H9 (cell line): Measurements from ENCODE around the gene NEURL1B. TPM values are rescaled to one million over a fixed set of nuclear protein-coding genes. Genes with fewer than 3 reads are reported as not detected.
A peak's percentile ranks its signal among the peaks of the same experiment; 100 is the strongest.

Experiments
- DNase-seq: peaks from one replicate; pipeline ENCODE4 v3.0.0-alpha.2; 2017
- H2AFZ ChIP-seq: one replicate; pipeline ENCODE4 v1.6.1; 2013; ENCODE audit warnings: mild to moderate bottlenecking, low read length, control low read depth, moderate library complexity
- H2AK5ac ChIP-seq: 2 replicates; pipeline ENCODE4 v1.6.1; 2013; ENCODE audit warnings: low read length, control low read depth, mixed read lengths; ENCODE audit not compliant: insufficient read length
- H2BK120ac ChIP-seq: one replicate; pipeline ENCODE4 v1.6.1; 2013; ENCODE audit warnings: low read depth, mild to moderate bottlenecking, low read length, control low read depth, inconsistent platforms; ENCODE audit not compliant: poor library complexity, severe bottlenecking
- H2BK12ac ChIP-seq: 2 replicates; pipeline ENCODE4 v1.6.1; 2013; ENCODE audit warnings: low read length, control low read depth, mixed read lengths, low read depth; ENCODE audit not compliant: insufficient read length
- H2BK15ac ChIP-seq: 2 replicates; pipeline ENCODE4 v1.6.1; 2013; ENCODE audit warnings: low read depth, low read length, control low read depth
- H2BK20ac ChIP-seq: one replicate; pipeline ENCODE4 v1.6.1; 2013; ENCODE audit warnings: low read depth, mild to moderate bottlenecking, low read length, control low read depth, inconsistent platforms; ENCODE audit not compliant: poor library complexity, severe bottlenecking
- H2BK5ac ChIP-seq: 2 replicates; pipeline ENCODE4 v1.6.1; 2013; ENCODE audit warnings: low read length, control low read depth, mixed read lengths; ENCODE audit not compliant: insufficient read length
- H3K14ac ChIP-seq: 2 replicates; pipeline ENCODE4 v1.6.1; 2013; ENCODE audit warnings: low read length, control low read depth; ENCODE audit not compliant: insufficient read depth
- H3K18ac ChIP-seq: 2 replicates; pipeline ENCODE4 v1.6.1; 2013; ENCODE audit warnings: low read depth, mild to moderate bottlenecking, mixed read lengths, low read length, control low read depth; ENCODE audit not compliant: insufficient read length
- H3K23ac ChIP-seq: 2 replicates; pipeline ENCODE4 v1.6.1; 2013; ENCODE audit warnings: low read length, control low read depth, mixed read lengths, low read depth; ENCODE audit not compliant: insufficient read length
- H3K23me2 ChIP-seq: 2 replicates; pipeline ENCODE4 v1.6.1; 2013; ENCODE audit warnings: low read depth, mild to moderate bottlenecking, mixed read lengths, low read length, control low read depth; ENCODE audit not compliant: insufficient read length, poor library complexity, severe bottlenecking
- H3K27ac ChIP-seq: 2 replicates; pipeline ENCODE4 v1.5.1; 2013; ENCODE audit warnings: low read length, control low read depth, mixed read lengths, low read depth; ENCODE audit not compliant: insufficient read length
- H3K27me3 ChIP-seq: 2 replicates; pipeline ENCODE4 v1.6.1; 2013; ENCODE audit warnings: low read length, control low read depth, inconsistent platforms; ENCODE audit not compliant: insufficient read depth
- H3K4ac ChIP-seq: 2 replicates; pipeline ENCODE4 v1.6.1; 2013; ENCODE audit warnings: low read depth, mild to moderate bottlenecking, control low read depth, inconsistent platforms, low read length, moderate library complexity
- H3K4me1 ChIP-seq: 2 replicates; pipeline ENCODE4 v1.6.1; 2013; ENCODE audit warnings: low read length, control low read depth, inconsistent platforms; ENCODE audit not compliant: insufficient read depth
- H3K4me2 ChIP-seq: 2 replicates; pipeline ENCODE4 v1.6.1; 2013; ENCODE audit warnings: low read length, control low read depth, mixed read lengths; ENCODE audit not compliant: insufficient read length, insufficient read depth
- H3K56ac ChIP-seq: 2 replicates; pipeline ENCODE4 v1.6.1; 2013; ENCODE audit warnings: low read depth, mild to moderate bottlenecking, mixed read lengths, low read length, control low read depth; ENCODE audit not compliant: insufficient read length
- H3K79me1 ChIP-seq: 2 replicates; pipeline ENCODE4 v1.6.1; 2013; ENCODE audit warnings: low read depth, mild to moderate bottlenecking, moderate library complexity, low read length, control low read depth, inconsistent platforms; ENCODE audit not compliant: insufficient read depth, poor library complexity, severe bottlenecking
- H3K79me2 ChIP-seq: 2 replicates; pipeline ENCODE4 v1.6.1; 2013; ENCODE audit warnings: low read length, control low read depth, inconsistent platforms; ENCODE audit not compliant: insufficient read depth
- H3K9ac ChIP-seq: 2 replicates; pipeline ENCODE4 v1.6.1; 2013; ENCODE audit warnings: low read length, control low read depth, mixed read lengths; ENCODE audit not compliant: insufficient read length; ENCODE audit errors: extremely low read depth
- H3K9me3 ChIP-seq: one replicate; pipeline ENCODE4 v1.6.1; 2013; ENCODE audit warnings: low read depth, low read length, inconsistent platforms; ENCODE audit not compliant: control insufficient read depth
- H3T11ph ChIP-seq: one replicate; pipeline ENCODE4 v1.6.1; 2013; ENCODE audit warnings: mild to moderate bottlenecking, low read length, control low read depth, inconsistent platforms
- H4K20me1 ChIP-seq: one replicate; pipeline ENCODE4 v1.6.1; 2013; ENCODE audit not compliant: control insufficient read depth, insufficient read length, insufficient read depth
- H4K5ac ChIP-seq: 2 replicates; pipeline ENCODE4 v1.6.1; 2013; ENCODE audit warnings: low read depth, mild to moderate bottlenecking, mixed read lengths, low read length, control low read depth; ENCODE audit not compliant: insufficient read length
- H4K8ac ChIP-seq: replicated peaks from 2 replicates; pipeline ENCODE4 v1.6.1; 2013; ENCODE audit warnings: low read length, control low read depth, mixed read lengths, low read depth; ENCODE audit not compliant: insufficient read length
- H4K91ac ChIP-seq: 2 replicates; pipeline ENCODE4 v1.6.1; 2013; ENCODE audit warnings: low read depth, mild to moderate bottlenecking, moderate library complexity, mixed read lengths, low read length, control low read depth; ENCODE audit not compliant: insufficient read length
- H3K27ac Mint-ChIP-seq, 3 experiments: 2 replicates in 2 of 3; 3 replicates in 1 of 3; pipeline ENCODE4 v1.8.0; 2020 to 2021; ENCODE audit warnings: mixed read lengths in 3 of 3, mild to moderate bottlenecking in 1 of 3, moderate library complexity in 1 of 3
- H3K27me3 Mint-ChIP-seq: 2 replicates; pipeline ENCODE4 v1.8.0; 2021; ENCODE audit warnings: low read depth, mild to moderate bottlenecking, moderate library complexity, mixed read lengths
- H3K36me3 Mint-ChIP-seq, 3 experiments: 2 replicates in 2 of 3; 3 replicates in 1 of 3; pipeline ENCODE4 v1.8.0; 2020 to 2021; ENCODE audit warnings: low read depth in 3 of 3, mixed read lengths in 3 of 3; ENCODE audit not compliant: insufficient read depth in 1 of 3
- H3K4me1 Mint-ChIP-seq, 2 experiments: 2 replicates each; pipeline ENCODE4 v1.8.0; 2020; ENCODE audit warnings: mixed read lengths in 2 of 2
- H3K4me3 Mint-ChIP-seq, 2 experiments: 2 replicates in 1 of 2; 3 replicates in 1 of 2; pipeline ENCODE4 v1.8.0; 2020 to 2021; ENCODE audit warnings: mild to moderate bottlenecking in 2 of 2, mixed read lengths in 2 of 2, moderate library complexity in 1 of 2
- H3K9me3 Mint-ChIP-seq, 2 experiments: 2 replicates in 1 of 2; 3 replicates in 1 of 2; pipeline ENCODE4 v1.8.0; 2020; ENCODE audit warnings: mild to moderate bottlenecking in 2 of 2, mixed read lengths in 2 of 2, moderate library complexity in 1 of 2
- WGBS: extraction: QIAGEN DNeasy Blood & Tissue Kit; methylation state at CpG from one replicate; pipeline ENCODE4 v1.1.7; 2013; ENCODE audit warnings: missing lambda C conversion rate, low lambda C conversion rate, mixed read lengths; ENCODE audit not compliant: insufficient read length; ENCODE audit errors: extremely low coverage; 5-methylcytosine and 5-hydroxymethylcytosine counted together
- total RNA-seq: library from RNA; stranded (reverse); gene quantifications from 2 replicates; pipeline ENCODE4 v1.2.1, GENCODE V29; 2021
- TF ChIP-seq, protein P1 (sequence below): fragments of 200-600 bp; sonication (generic); conservative IDR thresholded peaks from 3 replicates; pipeline ENCODE4 v1.8.0; 2021; ENCODE audit warnings: antibody characterized with exemption, mild to moderate bottlenecking

Gene NEURL1B
- total RNA-seq, 1 experiment from 2014 or later = 3.6 TPM

- TF ChIP-seq, protein P1, sequence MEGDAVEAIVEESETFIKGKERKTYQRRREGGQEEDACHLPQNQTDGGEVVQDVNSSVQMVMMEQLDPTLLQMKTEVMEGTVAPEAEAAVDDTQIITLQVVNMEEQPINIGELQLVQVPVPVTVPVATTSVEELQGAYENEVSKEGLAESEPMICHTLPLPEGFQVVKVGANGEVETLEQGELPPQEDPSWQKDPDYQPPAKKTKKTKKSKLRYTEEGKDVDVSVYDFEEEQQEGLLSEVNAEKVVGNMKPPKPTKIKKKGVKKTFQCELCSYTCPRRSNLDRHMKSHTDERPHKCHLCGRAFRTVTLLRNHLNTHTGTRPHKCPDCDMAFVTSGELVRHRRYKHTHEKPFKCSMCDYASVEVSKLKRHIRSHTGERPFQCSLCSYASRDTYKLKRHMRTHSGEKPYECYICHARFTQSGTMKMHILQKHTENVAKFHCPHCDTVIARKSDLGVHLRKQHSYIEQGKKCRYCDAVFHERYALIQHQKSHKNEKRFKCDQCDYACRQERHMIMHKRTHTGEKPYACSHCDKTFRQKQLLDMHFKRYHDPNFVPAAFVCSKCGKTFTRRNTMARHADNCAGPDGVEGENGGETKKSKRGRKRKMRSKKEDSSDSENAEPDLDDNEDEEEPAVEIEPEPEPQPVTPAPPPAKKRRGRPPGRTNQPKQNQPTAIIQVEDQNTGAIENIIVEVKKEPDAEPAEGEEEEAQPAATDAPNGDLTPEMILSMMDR = no peak
- H2BK15ac ChIP-seq = no peak overlapping the region
- no peak overlapping the region for H3K14ac ChIP-seq
- H4K91ac ChIP-seq = no peak overlapping the region
- H3K4ac ChIP-seq = no peak overlapping the region
- no peaks in the 10 kb centered on the region for H3K23me2 ChIP-seq
- no peaks in the 10 kb centered on the region for H4K20me1 ChIP-seq
- H3K27ac ChIP-seq = no peak overlapping the region
- 0 out of 2 replicates have a peak, but pooled peaks cover 2% of the 10 kb centered on the region for H3K4me1 ChIP-seq
- Mint-ChIP-seq H3K9me3 (no peaks in the 10 kb centered on the region), H3K4me3 (no peak overlapping the region), H3K36me3 (peaks cover 0 to 2% (median 0%) of the 10 kb centered on the region in 3 experiments; a peak in 2 of 7 replicates), H3K4me1 (peaks cover 22 to 27% of the 10 kb centered on the region in 2 experiments), H3K27me3 (peaks cover 25% of the 10 kb centered on the region), H3K27ac (no peak overlapping the region)
- DNase-seq = peak; percentile 9
- no peak overlapping the region for H2BK20ac ChIP-seq
- no peak overlapping the region for H2AFZ ChIP-seq
- H3K79me1 ChIP-seq = no peaks in the 10 kb centered on the region
- no peak overlapping the region for H4K5ac ChIP-seq
- H3K23ac ChIP-seq = no peak overlapping the region
- H3K9ac ChIP-seq = no peak overlapping the region
- no peak overlapping the region for H2BK120ac ChIP-seq
- no peak overlapping the region for H3K56ac ChIP-seq
- no peaks in the 10 kb centered on the region for H3K9me3 ChIP-seq
- H2BK5ac ChIP-seq = no peak overlapping the region
- H3K79me2 ChIP-seq = no peaks in the 10 kb centered on the region
- H4K8ac ChIP-seq = no peak overlapping the region
- H2BK12ac ChIP-seq = no peak overlapping the region
- WGBS = no CpG with 5 or more reads among the region's 12 CpGs
- H3K4me2 ChIP-seq = no peak overlapping the region
- 0 out of 2 replicates have a peak, but pooled peaks cover 2% of the 10 kb centered on the region for H3K27me3 ChIP-seq
- no peak overlapping the region for H2AK5ac ChIP-seq
- no peak overlapping the region for H3T11ph ChIP-seq
- H3K18ac ChIP-seq = no peak overlapping the region
Measured at GRCh38 chr5:172635038-172635437, 6.0 kb upstream of the NEURL1B start.
